SH-SY5Y (cell line): ENCODE results near the gene TMEM91.

ENCODE experiments used
- GATA2 ChIP-seq: IDR thresholded peaks from 2 replicates; pipeline ENCODE4 v1.6.1; 2011; ENCODE audit warnings: mild to moderate bottlenecking, low read depth, low read length
- GATA3 ChIP-seq: IDR thresholded peaks from 2 replicates; pipeline ENCODE4 v1.6.1; 2011; ENCODE audit warnings: low read depth, mild to moderate bottlenecking, low read length, moderate library complexity

GRCh38 chr19:41398050-41398418 lies 21.7 kb downstream of the TMEM91 start:
- TF ChIP-seq GATA3 (no peak), GATA2 (no peak)
